HEK293T (cell line): ENCODE data around the gene EMP2.

Experiments used
- SP1 ChIP-seq: fragments of 450-650 bp; IDR thresholded peaks from 2 replicates; pipeline ENCODE4 v1.6.1; 2017
- SUZ12 ChIP-seq: fragments of 450-650 bp; IDR thresholded peaks from 2 replicates; pipeline ENCODE4 v1.6.1; 2016; ENCODE audit warnings: mild to moderate bottlenecking
- TARDBP ChIP-seq: fragments of 450-650 bp; IDR thresholded peaks from 2 replicates; pipeline ENCODE4 v1.6.1; 2016

DNA sequence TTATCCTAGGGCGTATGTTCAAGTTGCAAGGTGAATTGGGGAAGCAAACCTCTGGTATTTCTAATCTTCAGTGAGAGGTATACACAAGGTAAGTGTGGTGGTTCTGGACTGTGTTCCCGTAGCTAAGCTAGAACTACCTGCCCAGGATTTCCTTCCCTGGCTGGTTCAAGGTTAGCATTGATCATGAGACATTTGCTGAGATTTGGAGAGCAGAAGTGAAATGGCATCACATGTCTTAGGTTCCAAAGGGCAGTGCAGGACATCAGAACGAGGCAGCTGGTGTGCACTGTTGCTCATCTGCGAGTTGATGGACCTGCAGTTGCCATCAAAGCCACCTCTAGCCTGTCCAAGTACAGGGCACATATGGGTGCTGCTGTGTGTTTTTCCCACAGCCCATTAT, 95.2 kb downstream of the EMP2 start:
- TF ChIP-seq TARDBP, result no peak
- no peak for TF ChIP-seq SUZ12
- no peak for TF ChIP-seq SP1
